ENCODE data around the gene ARID1B. TPM values are rescaled to one million over a fixed set of nuclear protein-coding genes. Genes with fewer than 3 reads are reported as not detected.

The ARID1B gene
- total RNA-seq, 6 experiments from 2014 or later: 32.5 to 44.3 (median 36.5) TPM

DNA sequence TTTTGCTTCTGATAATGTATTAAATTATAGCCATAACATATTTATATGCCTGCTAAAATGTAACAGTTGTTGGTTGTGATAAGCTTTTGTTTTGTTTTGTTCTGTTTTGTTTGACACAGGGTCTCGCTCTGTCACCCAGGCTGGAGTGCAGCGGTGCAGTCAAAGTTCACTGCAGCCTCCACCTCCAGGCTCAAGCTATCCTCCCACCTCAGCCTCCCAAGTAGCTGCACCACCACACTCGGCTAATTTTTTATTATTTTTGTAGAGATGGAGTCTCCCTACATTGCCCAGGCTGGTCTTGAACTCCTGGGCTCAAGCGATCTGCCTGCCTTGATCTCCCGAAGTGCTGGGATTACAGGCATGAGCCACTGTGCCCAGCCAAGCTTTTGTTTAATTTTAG is 157.8 kb downstream of the ARID1B start:
- DNase-seq: no peak
- peaks cover 25% of the 10 kb centered on the region for H3K4me1 Mint-ChIP-seq (ENCODE audit: low read depth)
- no peaks in the 10 kb centered on the region; the same call in 1 of the 2 replicates for H3K27me3 Mint-ChIP-seq (ENCODE audit: insufficient read depth)
- no peak overlapping the region for H3K4me3 Mint-ChIP-seq
- H3K27ac Mint-ChIP-seq: no peak overlapping the region
- no peaks in the 10 kb centered on the region for H3K9me3 Mint-ChIP-seq
- TF ChIP-seq, protein P1, sequence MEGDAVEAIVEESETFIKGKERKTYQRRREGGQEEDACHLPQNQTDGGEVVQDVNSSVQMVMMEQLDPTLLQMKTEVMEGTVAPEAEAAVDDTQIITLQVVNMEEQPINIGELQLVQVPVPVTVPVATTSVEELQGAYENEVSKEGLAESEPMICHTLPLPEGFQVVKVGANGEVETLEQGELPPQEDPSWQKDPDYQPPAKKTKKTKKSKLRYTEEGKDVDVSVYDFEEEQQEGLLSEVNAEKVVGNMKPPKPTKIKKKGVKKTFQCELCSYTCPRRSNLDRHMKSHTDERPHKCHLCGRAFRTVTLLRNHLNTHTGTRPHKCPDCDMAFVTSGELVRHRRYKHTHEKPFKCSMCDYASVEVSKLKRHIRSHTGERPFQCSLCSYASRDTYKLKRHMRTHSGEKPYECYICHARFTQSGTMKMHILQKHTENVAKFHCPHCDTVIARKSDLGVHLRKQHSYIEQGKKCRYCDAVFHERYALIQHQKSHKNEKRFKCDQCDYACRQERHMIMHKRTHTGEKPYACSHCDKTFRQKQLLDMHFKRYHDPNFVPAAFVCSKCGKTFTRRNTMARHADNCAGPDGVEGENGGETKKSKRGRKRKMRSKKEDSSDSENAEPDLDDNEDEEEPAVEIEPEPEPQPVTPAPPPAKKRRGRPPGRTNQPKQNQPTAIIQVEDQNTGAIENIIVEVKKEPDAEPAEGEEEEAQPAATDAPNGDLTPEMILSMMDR (IDR thresholded peaks at IDR 0.05): no peak
- H3K36me3 Mint-ChIP-seq (ENCODE audit: low read depth): peaks cover 14% of the 10 kb centered on the region

DNA sequence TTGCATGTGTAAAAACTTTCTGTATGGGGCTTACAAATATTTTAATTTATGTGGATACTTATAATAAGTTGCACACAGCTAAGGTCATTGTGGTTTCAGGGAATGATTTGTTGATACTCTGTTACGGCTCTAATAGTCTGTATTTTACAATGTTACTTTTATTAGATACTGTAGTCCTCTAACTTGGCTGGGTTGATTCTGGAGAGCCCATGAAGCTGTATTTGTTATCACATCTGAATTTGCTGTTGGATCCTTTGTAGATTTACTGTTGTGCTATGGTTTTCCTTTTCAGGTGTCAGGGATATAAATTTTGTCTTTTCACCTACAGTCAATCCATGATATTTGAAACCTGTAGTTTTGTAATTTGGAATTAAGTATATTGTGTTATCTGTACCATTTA is 161.0 kb downstream of the ARID1B start:
- peaks cover 14% of the 10 kb centered on the region for H3K36me3 Mint-ChIP-seq (ENCODE audit: low read depth)
- no peak for DNase-seq
- H3K4me1 Mint-ChIP-seq (ENCODE audit: low read depth): peaks cover 35% of the 10 kb centered on the region
- H3K4me3 Mint-ChIP-seq: no peak overlapping the region
- no peak overlapping the region for H3K27ac Mint-ChIP-seq
- no peaks in the 10 kb centered on the region for H3K9me3 Mint-ChIP-seq
- no peaks in the 10 kb centered on the region; the same call in 1 of the 2 replicates for H3K27me3 Mint-ChIP-seq (ENCODE audit: insufficient read depth)
- TF ChIP-seq, protein P1 (IDR thresholded peaks at IDR 0.05): no peak

DNA sequence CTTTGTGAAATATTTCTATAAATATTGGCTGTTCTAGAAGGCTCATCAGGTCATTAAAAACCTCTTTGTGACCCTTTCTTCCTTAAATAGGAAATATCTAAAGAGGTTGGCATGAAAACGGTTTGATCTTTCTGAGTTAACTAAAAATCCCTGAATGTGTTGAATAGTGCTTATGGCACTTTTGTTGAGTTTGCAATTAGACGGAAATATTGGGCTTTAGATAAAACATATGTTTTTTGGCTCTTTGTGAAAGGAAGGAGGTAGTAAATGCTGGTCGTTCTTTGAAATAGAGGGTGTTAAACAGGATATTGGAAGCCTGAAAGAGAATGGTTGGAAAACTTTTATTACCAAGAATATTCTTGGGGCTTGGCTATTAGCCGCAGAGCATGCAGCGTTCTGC is 163.0 kb downstream of the ARID1B start:
- Mint-ChIP-seq H3K36me3 (ENCODE audit: low read depth) (peaks cover 13% of the 10 kb centered on the region), H3K27ac (no peak overlapping the region), H3K4me3 (no peak overlapping the region), H3K4me1 (ENCODE audit: low read depth) (peaks cover 49% of the 10 kb centered on the region), H3K27me3 (ENCODE audit: insufficient read depth) (no peaks in the 10 kb centered on the region; the same call in 1 of the 2 replicates), H3K9me3 (no peaks in the 10 kb centered on the region)
- DNase-seq: no peak
- TF ChIP-seq, protein P1 (IDR thresholded peaks at IDR 0.05): no peak

DNA sequence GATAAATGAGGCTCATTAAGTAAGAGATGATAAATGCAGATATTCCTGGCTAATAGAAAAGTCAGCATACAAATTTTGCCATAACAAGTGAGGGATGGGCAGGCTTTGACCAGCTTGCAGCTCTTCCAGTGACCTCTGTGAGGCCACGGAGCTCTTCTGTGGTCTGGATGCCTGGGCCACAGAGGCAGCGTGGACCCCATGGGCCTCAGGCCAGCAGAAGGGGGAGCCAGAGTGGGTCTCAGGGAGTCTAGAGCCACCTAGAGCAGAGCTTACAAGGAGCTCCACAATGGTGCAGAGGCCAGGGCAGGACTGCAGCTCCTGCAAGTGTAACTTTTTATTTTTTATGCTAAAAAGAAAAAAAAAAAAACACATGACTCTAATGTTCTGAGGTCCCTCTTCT is 165.1 kb downstream of the ARID1B start:
- H3K4me1 Mint-ChIP-seq (ENCODE audit: low read depth): peaks cover 61% of the 10 kb centered on the region
- H3K27me3 Mint-ChIP-seq (ENCODE audit: insufficient read depth): no peaks in the 10 kb centered on the region; the same call in none of the 2 replicates

DNA sequence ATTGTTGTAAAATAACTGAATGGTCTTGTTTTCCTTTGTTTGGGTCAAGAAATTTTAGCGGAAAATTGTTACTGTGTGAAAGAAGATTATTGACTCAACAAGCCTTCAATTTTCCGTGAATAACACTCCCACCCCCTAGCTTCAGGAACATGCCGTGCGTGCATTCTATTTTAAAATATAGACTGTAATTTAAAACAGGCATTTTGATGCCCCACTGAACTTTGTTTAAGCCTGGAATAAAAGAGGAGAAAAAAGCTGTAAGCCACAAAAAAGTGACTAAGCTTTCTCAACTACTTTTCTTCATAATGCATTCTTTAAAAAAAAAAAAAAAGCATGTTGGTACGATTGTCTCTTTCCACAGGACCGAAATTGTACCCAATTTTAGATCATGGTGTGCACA is 166.0 kb downstream of the ARID1B start:
- peak overlapping the region; percentile 64; the same call in 1 of the 2 replicates for H3K27ac Mint-ChIP-seq
- no peaks in the 10 kb centered on the region for H3K9me3 Mint-ChIP-seq
- peak overlapping the region; percentile 30; the same call in 1 of the 2 replicates for H3K4me3 Mint-ChIP-seq
- DNase-seq: no peak
- TF ChIP-seq, protein P1 (IDR thresholded peaks at IDR 0.05): no peak; the same call in 1 of the 2 replicates
- peaks cover 54% of the 10 kb centered on the region for H3K4me1 Mint-ChIP-seq (ENCODE audit: low read depth)
- no peaks in the 10 kb centered on the region; the same call in none of the 2 replicates for H3K27me3 Mint-ChIP-seq (ENCODE audit: insufficient read depth)
- H3K36me3 Mint-ChIP-seq (ENCODE audit: low read depth): no peaks in the 10 kb centered on the region

More for the DNA sequence above, 165.1 kb downstream of the ARID1B start:
- H3K4me3 Mint-ChIP-seq: no peak overlapping the region
- no peaks in the 10 kb centered on the region for H3K36me3 Mint-ChIP-seq (ENCODE audit: low read depth)
- no peak overlapping the region for H3K27ac Mint-ChIP-seq
- TF ChIP-seq, protein P1 (IDR thresholded peaks at IDR 0.05): no peak
- DNase-seq: no peak
- H3K9me3 Mint-ChIP-seq: no peaks in the 10 kb centered on the region
